GM12801 (cell line): ENCODE data around the gene RPL22.

ENCODE experiments used
- TF ChIP-seq, protein P1 (sequence below): IDR thresholded peaks from one replicate; pipeline ENCODE4 v1.5.1; 2011; ENCODE audit warnings: control low read depth; ENCODE audit not compliant: insufficient read length; ENCODE audit errors: extremely low read depth

RPL22 gene

GRCh38 chr1:6171548-6172124 is 27.8 kb downstream of the RPL22 start:
- TF ChIP-seq, protein P1, sequence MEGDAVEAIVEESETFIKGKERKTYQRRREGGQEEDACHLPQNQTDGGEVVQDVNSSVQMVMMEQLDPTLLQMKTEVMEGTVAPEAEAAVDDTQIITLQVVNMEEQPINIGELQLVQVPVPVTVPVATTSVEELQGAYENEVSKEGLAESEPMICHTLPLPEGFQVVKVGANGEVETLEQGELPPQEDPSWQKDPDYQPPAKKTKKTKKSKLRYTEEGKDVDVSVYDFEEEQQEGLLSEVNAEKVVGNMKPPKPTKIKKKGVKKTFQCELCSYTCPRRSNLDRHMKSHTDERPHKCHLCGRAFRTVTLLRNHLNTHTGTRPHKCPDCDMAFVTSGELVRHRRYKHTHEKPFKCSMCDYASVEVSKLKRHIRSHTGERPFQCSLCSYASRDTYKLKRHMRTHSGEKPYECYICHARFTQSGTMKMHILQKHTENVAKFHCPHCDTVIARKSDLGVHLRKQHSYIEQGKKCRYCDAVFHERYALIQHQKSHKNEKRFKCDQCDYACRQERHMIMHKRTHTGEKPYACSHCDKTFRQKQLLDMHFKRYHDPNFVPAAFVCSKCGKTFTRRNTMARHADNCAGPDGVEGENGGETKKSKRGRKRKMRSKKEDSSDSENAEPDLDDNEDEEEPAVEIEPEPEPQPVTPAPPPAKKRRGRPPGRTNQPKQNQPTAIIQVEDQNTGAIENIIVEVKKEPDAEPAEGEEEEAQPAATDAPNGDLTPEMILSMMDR = no peak

GRCh38 chr1:6170742-6171201 is 28.6 kb downstream of the RPL22 start:
- TF ChIP-seq, protein P1 = no peak

GRCh38 chr1:6170116-6170741 is 29.2 kb downstream of the RPL22 start:
- TF ChIP-seq, protein P1 = no peak

DNA sequence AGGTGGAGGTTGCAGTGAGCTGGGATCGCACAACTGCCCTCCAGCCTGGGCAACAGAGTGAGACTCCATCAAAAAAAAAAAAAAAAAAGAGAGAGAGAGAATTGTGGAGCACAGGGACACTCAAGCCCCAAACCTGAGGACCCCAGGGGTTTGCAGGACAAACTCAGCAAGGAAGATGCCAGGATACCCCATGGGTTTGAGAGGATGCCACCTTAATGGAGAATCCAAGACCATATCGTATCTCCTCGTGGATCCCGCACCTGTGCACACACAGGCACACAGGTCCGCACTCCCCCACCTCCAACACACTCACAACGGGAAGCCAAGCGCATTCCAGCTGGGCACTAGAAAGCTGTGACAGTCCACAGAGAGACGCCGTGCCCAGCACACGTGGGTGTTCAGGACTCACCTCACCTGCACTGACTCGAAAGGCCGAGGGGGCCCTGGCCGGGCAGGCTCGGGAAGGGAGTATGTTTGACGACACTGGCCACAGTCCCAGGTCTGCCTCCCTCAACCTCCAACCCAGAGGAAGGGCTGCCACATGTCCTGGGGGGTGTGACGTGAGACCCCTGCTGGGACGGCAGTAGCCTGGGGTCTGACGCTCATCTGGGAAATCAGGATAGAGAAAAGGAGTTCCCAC is 30.3 kb downstream of the RPL22 start:
- TF ChIP-seq, protein P1 = no peak

- TF ChIP-seq, protein P1 = no peak
These were observed 31.7 kb downstream of the RPL22 start for GRCh38 chr1:6167391-6168303.

DNA sequence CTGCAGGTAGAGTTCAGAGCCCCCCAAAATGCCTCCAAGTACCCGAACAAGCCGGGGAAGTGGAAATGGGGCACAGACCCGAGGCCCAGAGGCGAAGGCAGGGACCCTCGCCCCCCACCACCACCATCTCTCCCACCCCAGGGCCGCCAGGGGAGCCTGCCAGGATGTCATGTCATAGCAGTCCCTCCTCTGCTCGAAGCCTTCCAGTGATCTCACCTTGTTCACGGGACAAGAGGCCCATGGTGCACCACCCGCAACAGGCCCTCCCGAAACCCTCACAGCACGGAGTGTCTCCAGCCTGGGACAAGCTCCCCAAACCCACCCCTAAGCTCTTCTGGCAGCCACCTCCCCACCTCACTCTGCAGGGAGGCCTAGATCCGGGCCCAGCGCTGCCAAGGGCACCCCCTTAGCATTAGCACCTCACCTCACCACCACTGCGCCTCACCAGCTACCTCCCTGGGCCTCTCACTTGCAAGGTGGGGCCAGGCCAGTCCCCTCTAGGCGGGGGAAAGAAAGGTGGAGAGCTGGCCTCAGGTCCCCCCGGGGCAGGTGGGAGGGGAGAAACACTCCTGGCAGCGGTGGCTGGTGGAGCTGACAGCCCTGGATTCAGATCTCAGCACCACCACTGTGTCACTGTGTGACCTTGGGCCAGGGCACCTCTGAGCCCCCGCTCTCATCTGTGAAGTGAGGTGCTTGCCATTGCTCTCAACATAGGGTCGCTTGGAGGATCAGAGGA is 32.6 kb downstream of the RPL22 start:
- TF ChIP-seq, protein P1 = no peak
